T-cell (primary cell): ENCODE results near the gene RPL13A. TPM values are rescaled to one million over a fixed set of nuclear protein-coding genes. Genes with fewer than 3 reads are reported as not detected.

ENCODE experiments used
- ATAC-seq, 4 experiments: fragments of 200-7000 bp in 3 of 4; fragments of 150-1000 bp in 1 of 4; cut with Tn5 transposase; replicated peaks in 1 of 4; 1 replicate in 3 of 4; 2 replicates in 1 of 4; pipeline ENCODE4 v1.10.0; 2021; ENCODE audit warnings: moderate library complexity in 3 of 4, mild to moderate bottlenecking in 2 of 4, moderate number of reproducible peaks in 1 of 4
- CTCF ChIA-PET, 2 donors: fragments of 300-600 bp; sonication (Branson Sonifier 250); formaldehyde crosslinking; loops; one replicate each; lab custom pipeline; 2022; ENCODE audit warnings: antibody characterized with exemption in 2 of 2; lab: Charles Lee
- POLR2A ChIA-PET, 2 donors: fragments of 300-600 bp; sonication (Branson Sonifier 250); formaldehyde crosslinking; loops; one replicate each; lab custom pipeline; 2022; ENCODE audit warnings: antibody characterized with exemption in 2 of 2; lab: Charles Lee
- DNase-seq, 35 experiments: peaks; one replicate each; pipeline versions ENCODE4 v3.0.0 to v3.0.0-alpha.2; 2013 to 2023
- H3K27ac ChIP-seq: one replicate; pipeline ENCODE4 v1.5.1; 2013; ENCODE audit warnings: low read length
- H3K27me3 ChIP-seq, 2 experiments: replicated peaks in 1 of 2; 1 replicate in 1 of 2; 2 replicates in 1 of 2; pipeline versions ENCODE4 v1.6.1 to v1.7.0; 2013; ENCODE audit warnings: low read length in 1 of 2, mixed read lengths in 1 of 2; ENCODE audit not compliant: control insufficient read depth in 2 of 2, insufficient read depth in 2 of 2; ENCODE audit errors: extremely low read depth in 1 of 2
- H3K36me3 ChIP-seq, 2 donors: 1 replicate in 1 of 2; 2 replicates in 1 of 2; pipeline versions ENCODE4 v1.6.1 to v1.7.0; 2013; ENCODE audit warnings: low read length in 1 of 2; ENCODE audit not compliant: control insufficient read depth in 2 of 2, insufficient read depth in 1 of 2; ENCODE audit errors: extremely low read depth in 1 of 2
- H3K4me1 ChIP-seq, 2 experiments: 1 replicate in 1 of 2; 2 replicates in 1 of 2; pipeline versions ENCODE4 v1.6.1 to v1.7.0; 2013; ENCODE audit warnings: low read length in 2 of 2, mixed read lengths in 1 of 2; ENCODE audit not compliant: insufficient read depth in 2 of 2, control insufficient read depth in 1 of 2; ENCODE audit errors: extremely low read depth in 1 of 2
- H3K4me3 ChIP-seq, 2 donors: 1 replicate in 1 of 2; 2 replicates in 1 of 2; pipeline versions ENCODE4 v1.5.1 to v1.7.0; 2013; ENCODE audit warnings: mild to moderate bottlenecking in 2 of 2, low read length in 1 of 2, moderate library complexity in 1 of 2; ENCODE audit not compliant: control insufficient read depth in 1 of 2; ENCODE audit errors: extremely low read depth in 1 of 2
- H3K9me3 ChIP-seq: 2 replicates; pipeline ENCODE4 v1.7.0; 2013
- H3K27ac Mint-ChIP-seq, 2 donors: one replicate each; pipeline ENCODE4 v1.8.0; 2020 to 2021; ENCODE audit warnings: mild to moderate bottlenecking in 2 of 2, mixed read lengths in 2 of 2
- H3K27me3 Mint-ChIP-seq, 2 donors: one replicate each; pipeline ENCODE4 v1.8.0; 2021 to 2022; ENCODE audit warnings: mixed read lengths in 2 of 2
- H3K36me3 Mint-ChIP-seq: one replicate; pipeline ENCODE4 v1.8.0; 2021; ENCODE audit warnings: mixed read lengths
- H3K4me1 Mint-ChIP-seq, 3 donors: one replicate each; pipeline ENCODE4 v1.8.0; 2020 to 2022; ENCODE audit warnings: mixed read lengths in 3 of 3, mild to moderate bottlenecking in 1 of 3
- H3K4me3 Mint-ChIP-seq, 3 donors: one replicate each; pipeline ENCODE4 v1.8.0; 2020 to 2022; ENCODE audit warnings: mild to moderate bottlenecking in 3 of 3, mixed read lengths in 3 of 3, moderate library complexity in 3 of 3
- H3K9me3 Mint-ChIP-seq, 3 donors: one replicate each; pipeline ENCODE4 v1.8.0; 2020 to 2022; ENCODE audit warnings: mixed read lengths in 3 of 3
- WGBS: methylation state at CpG from one replicate; pipeline ENCODE4 v1.1.5; 2013; ENCODE audit warnings: missing lambda C conversion rate; ENCODE audit not compliant: insufficient coverage; 5-methylcytosine and 5-hydroxymethylcytosine counted together
- total RNA-seq, 35 experiments: library from RNA in 6 of 35; stranded (reverse) in 6 of 35; fragments of 120-200 nt in 1 of 35; gene quantifications; one replicate each; pipeline versions ENCODE4 v1.2.1 to v1.2.4 and lab custom pipeline; 2013 to 2026

Gene RPL13A
- total RNA-seq, 5 donors from 2014 or later (not counting 1 experiment from before 2014, with no cell fraction given): 5,307 to 6,396 (median 5,878) TPM

DNA sequence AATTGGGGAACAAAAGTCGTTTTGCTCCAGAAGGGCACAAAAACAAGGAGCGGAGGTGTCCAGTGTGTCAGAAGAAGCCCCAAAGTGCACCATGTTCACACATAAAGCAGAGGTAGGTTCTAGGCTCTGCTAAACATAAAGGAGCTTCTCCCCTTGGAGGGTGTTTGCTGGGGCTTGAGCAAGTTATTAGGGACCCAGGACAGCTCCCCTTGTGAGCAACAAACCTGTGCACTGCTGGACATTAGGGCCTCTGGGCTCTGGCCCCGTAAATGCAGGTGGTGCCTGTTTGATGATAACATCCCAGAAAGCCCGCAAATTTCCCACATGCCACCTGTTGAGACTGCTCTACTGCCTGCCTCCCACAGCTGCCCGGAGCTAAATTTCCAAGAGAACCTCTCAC lies 51.2 kb downstream of the RPL13A start:
- no peaks in the 10 kb centered on the region for H3K9me3 ChIP-seq
- peaks cover 10 to 19% of the 10 kb centered on the region in 2 experiments for H3K4me1 ChIP-seq
- DNase-seq (no peak), ATAC-seq (no peak)
- 77% methylated on average over 5 of the region's 5 CpGs for WGBS
- ChIA-PET CTCF (interaction anchor here in 1 of 2 donors (0.5 kb wide), 1 partner anchor 386 kb away, joined by 5 read pairs; no protein-coding TSS in a partner anchor), POLR2A (no interaction called here)
- no peaks in the 10 kb centered on the region for H3K27me3 ChIP-seq
- no peak overlapping the region for H3K4me3 ChIP-seq
- Mint-ChIP-seq H3K4me3 (no peak overlapping the region), H3K4me1 (peaks cover 14 to 18% (median 15%) of the 10 kb centered on the region in 3 donors), H3K36me3 (peaks cover 6% of the 10 kb centered on the region), H3K9me3 (no peaks in the 10 kb centered on the region), H3K27me3 (no peaks in the 10 kb centered on the region), H3K27ac (no peak overlapping the region)
- H3K36me3 ChIP-seq: no peaks in the 10 kb centered on the region
- no peak overlapping the region for H3K27ac ChIP-seq

DNA sequence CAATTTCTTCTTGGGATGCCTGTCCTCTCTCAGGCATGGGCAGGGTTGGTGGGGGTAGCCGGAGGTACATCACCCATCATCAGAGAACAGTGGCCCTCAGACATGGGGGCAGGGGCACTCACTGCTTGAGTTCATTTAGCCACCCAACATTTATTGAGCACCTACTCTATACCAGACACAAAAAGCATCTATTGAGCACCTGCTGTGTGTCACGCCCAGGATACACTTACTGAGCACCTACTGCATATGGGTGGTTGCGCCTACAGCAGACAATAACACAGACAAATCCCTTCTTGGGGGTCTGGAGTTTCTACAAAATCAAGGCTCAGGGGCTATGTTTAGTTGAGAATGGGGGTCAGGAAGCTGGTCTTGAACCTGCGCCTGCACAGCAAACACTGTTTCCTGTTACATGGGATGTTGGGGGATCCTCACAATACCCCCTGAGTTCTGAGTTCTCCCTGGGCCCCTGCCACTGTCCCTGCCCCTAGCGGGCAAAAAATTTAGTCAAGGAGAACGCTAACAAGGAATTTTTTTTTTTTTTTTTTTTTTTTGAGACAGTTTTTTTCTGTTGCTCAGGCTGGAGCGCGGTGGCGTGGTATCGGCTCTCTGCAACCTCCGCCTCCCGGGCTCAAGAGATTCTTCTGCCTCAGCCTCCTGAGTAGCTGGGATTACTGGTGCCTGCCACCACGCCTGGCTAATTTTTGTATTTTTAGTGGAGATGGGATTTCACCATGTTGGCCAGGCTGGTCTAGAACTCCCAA lies 52.0 kb downstream of the RPL13A start:
- CTCF ChIA-PET: interaction anchor here in 1 of 2 donors (0.5 to 0.7 kb wide), 2 partner anchors 201 to 387 kb away, joined by 5 to 8 read pairs; no protein-coding TSS in a partner anchor
- WGBS: 93% methylated on average over 9 of the region's 13 CpGs
- H3K36me3 ChIP-seq: no peaks in the 10 kb centered on the region
- no peaks in the 10 kb centered on the region for H3K9me3 Mint-ChIP-seq
- no peaks in the 10 kb centered on the region for H3K27me3 ChIP-seq
- H3K4me1 ChIP-seq: peaks cover 13 to 20% of the 10 kb centered on the region in 2 experiments
- no peak overlapping the region for H3K27ac ChIP-seq
- H3K4me3 ChIP-seq: no peak overlapping the region
- H3K36me3 Mint-ChIP-seq: peaks cover 6% of the 10 kb centered on the region
- no peak for ATAC-seq
- POLR2A ChIA-PET: no interaction called here
- no peaks in the 10 kb centered on the region for H3K9me3 ChIP-seq
- H3K27ac Mint-ChIP-seq: no peak overlapping the region
- H3K4me3 Mint-ChIP-seq: no peak overlapping the region
- DNase-seq: no peak
- H3K27me3 Mint-ChIP-seq: no peaks in the 10 kb centered on the region
- peaks cover 16 to 21% (median 18%) of the 10 kb centered on the region in 3 donors for H3K4me1 Mint-ChIP-seq

Other genes starting within 250 kb of the RPL13A start
- 1 to 10 TPM; 5.4 to 8.1 (median 6.4) TPM for gene SLC6A16, start 162.4 kb upstream of the RPL13A start, total RNA-seq
- gene CD37, start 152.2 kb upstream of the RPL13A start, total RNA-seq: 100 to 1,000 TPM; 365 to 435 (median 369) TPM
- gene TEAD2, start 125.2 kb upstream of the RPL13A start, total RNA-seq: under 1 TPM in 3 of 5 donors, not detected in 2; 0.20 to 0.43 (median 0.28) TPM
- not detected for gene DKKL1, start 123.7 kb upstream of the RPL13A start, total RNA-seq
- under 1 TPM in 2 of 5 donors, not detected in 3; 0.25 to 0.26 TPM for gene KASH5, start 99.4 kb upstream of the RPL13A start, total RNA-seq
- gene PTH2, start 64.2 kb upstream of the RPL13A start, total RNA-seq: not detected
- under 1 TPM in 1 of 5 donors, not detected in 4; 0.16 TPM for gene GFY, start 62.2 kb upstream of the RPL13A start, total RNA-seq
- gene SLC17A7, start 46.1 kb upstream of the RPL13A start, total RNA-seq: under 1 TPM in 2 of 5 donors, not detected in 3; 0.09 to 0.20 TPM
- gene PIH1D1, start 35.8 kb upstream of the RPL13A start, total RNA-seq: 100 to 1,000 TPM; 122 to 196 (median 163) TPM
- 10 to 100 TPM; 32.8 to 57.2 (median 46.3) TPM for gene ALDH16A1, start 34.4 kb upstream of the RPL13A start, total RNA-seq
- 100 to 1,000 TPM; 238 to 356 (median 260) TPM for gene FLT3LG, start 13.4 kb upstream of the RPL13A start, total RNA-seq
- gene RPS11, start 8.8 kb downstream of the RPL13A start, total RNA-seq: 1,000 to 10,000 TPM; 2,401 to 3,215 (median 2,914) TPM
- 10 to 100 TPM; 20.3 to 41.5 (median 26.4) TPM for gene FCGRT, start 25.1 kb downstream of the RPL13A start, total RNA-seq
- 1 to 10 TPM; 1.2 to 5.7 (median 1.3) TPM for gene RCN3, start 40.4 kb downstream of the RPL13A start, total RNA-seq
- 100 to 1,000 TPM; 152 to 297 (median 176) TPM for gene NOSIP, start 92.9 kb downstream of the RPL13A start, total RNA-seq
- 1 to 10 TPM in 3 of 5 donors, under 1 TPM in 2; 0.37 to 1.7 (median 1.2) TPM for gene PRRG2, start 93.7 kb downstream of the RPL13A start, total RNA-seq
- 10 to 100 TPM; 50.8 to 81.7 (median 78.8) TPM for gene PRR12, start 103.6 kb downstream of the RPL13A start, total RNA-seq
- 10 to 100 TPM in 3 of 5 donors, 1 to 10 TPM in 2; 8.5 to 15.4 (median 13.0) TPM for gene RRAS, start 152.5 kb downstream of the RPL13A start, total RNA-seq
- gene SCAF1, start 154.6 kb downstream of the RPL13A start, total RNA-seq: 10 to 100 TPM; 40.0 to 81.9 (median 75.4) TPM
- gene IRF3, start 178.2 kb downstream of the RPL13A start, total RNA-seq: 100 to 1,000 TPM; 191 to 376 (median 350) TPM
- 10 to 100 TPM; 15.6 to 26.6 (median 24.1) TPM for gene BCL2L12, start 178.3 kb downstream of the RPL13A start, total RNA-seq
- 100 to 1,000 TPM in 3 of 5 donors, 10 to 100 TPM in 2; 72.0 to 116 (median 107) TPM for gene PRMT1, start 189.7 kb downstream of the RPL13A start, total RNA-seq
- gene ADM5, start 202.0 kb downstream of the RPL13A start, total RNA-seq: 1 to 10 TPM; 3.5 to 6.4 (median 5.6) TPM
- gene CPT1C, start 203.5 kb downstream of the RPL13A start, total RNA-seq: 1 to 10 TPM in 4 of 5 donors, not detected in 1; 1.4 to 2.2 (median 1.5) TPM